K562 (cell line): ENCODE measurements around the gene UNC93B1. TPM values are rescaled to one million over a fixed set of nuclear protein-coding genes. Genes with fewer than 3 reads are reported as not detected.

Experiments used
- ATAC-seq: fragments of 200-7000 bp; cut with Tn5 transposase; 3 replicates; pipeline ENCODE4 v1.9.1; 2020; ENCODE audit warnings: moderate library complexity
- BruUV-seq: library from RNA; stranded (reverse); fragments of 400-500 nt; replicated peaks from 2 replicates; lab custom pipeline; 2021; lab: Mats Ljungman, UMichigan
- CTCF ChIA-PET: fragments of 300-600 bp; formaldehyde crosslinking; extraction: SDS; loops from one replicate; lab custom pipeline; 2021; ENCODE audit warnings: low intra/inter-chr PET ratio; lab: Yijun Ruan, JAX
- POLR2A ChIA-PET: fragments of 300-600, 350-650 bp; sonication (Branson Sonifier 250); formaldehyde crosslinking; extraction: SDS; loops from one replicate; lab custom pipeline; 2021; ENCODE audit warnings: antibody characterized with exemption, inconsistent platforms; lab: Yijun Ruan, JAX
- DNase-seq, 4 experiments: peaks; one replicate each; pipeline versions ENCODE4 v3.0.0 to v3.0.0-alpha.2; 2011 to 2018; ENCODE audit warnings: low spot score in 3 of 4, mixed read lengths in 3 of 4; ENCODE audit errors: extremely low read depth in 1 of 4
- FAIRE-seq: peaks from 2 replicates; lab custom pipeline; 2011; peaks lifted over from hg19 to GRCh38; lab: Jason Lieb, UNC
- H2AFZ ChIP-seq: 2 replicates; pipeline ENCODE4 v1.6.0; 2011; ENCODE audit warnings: low read depth, low read length, control low read depth, inconsistent platforms
- H3K27ac ChIP-seq: fragments of 200-600 bp; 3 replicates; pipeline ENCODE4 v1.8.0; 2011; ENCODE audit warnings: low read depth, mild to moderate bottlenecking, control low read depth, inconsistent platforms, low read length, moderate library complexity, mixed read lengths; ENCODE audit errors: extremely low read depth
- H3K27me3 ChIP-seq, 2 experiments: fragments of 300-600 bp in 1 of 2; 2 replicates in 1 of 2; 3 replicates in 1 of 2; pipeline versions ENCODE4 v1.6.0 to v1.8.0; 2011; ENCODE audit warnings: inconsistent platforms in 2 of 2, low read length in 2 of 2, mild to moderate bottlenecking in 1 of 2, mixed read lengths in 1 of 2, moderate library complexity in 1 of 2; ENCODE audit not compliant: control insufficient read depth in 2 of 2, insufficient read depth in 2 of 2
- H3K36me3 ChIP-seq: fragments of 300-600 bp; 3 replicates; pipeline ENCODE4 v1.8.0; 2011; ENCODE audit warnings: mild to moderate bottlenecking, low read length, inconsistent platforms; ENCODE audit not compliant: control insufficient read depth, insufficient read depth
- H3K4me1 ChIP-seq, 2 experiments: fragments of 200-600 bp in 1 of 2; replicated peaks in 1 of 2; 2 replicates in 1 of 2; 3 replicates in 1 of 2; pipeline versions ENCODE4 v1.5.1 to v1.8.0; 2011; ENCODE audit warnings: inconsistent platforms in 2 of 2, low read length in 2 of 2, mild to moderate bottlenecking in 1 of 2, mixed read lengths in 1 of 2, moderate library complexity in 1 of 2; ENCODE audit not compliant: control insufficient read depth in 2 of 2, insufficient read depth in 2 of 2
- H3K4me2 ChIP-seq: 2 replicates; pipeline ENCODE4 v1.6.1; 2011; ENCODE audit warnings: low read length, control low read depth, inconsistent platforms, mixed read lengths; ENCODE audit not compliant: insufficient read depth
- H3K4me3 ChIP-seq: fragments of 200-600 bp; sonication (generic), shearing (Covaris generic); 2 replicates; pipeline ENCODE4 v1.5.1; 2016; ENCODE audit warnings: control low read depth, inconsistent platforms
- H3K79me2 ChIP-seq: fragments of 200-600 bp; 3 replicates; pipeline ENCODE4 v1.8.0; 2011; ENCODE audit warnings: low read length, inconsistent platforms; ENCODE audit not compliant: control insufficient read depth, insufficient read depth
- H3K9ac ChIP-seq, 2 experiments: 2 replicates each; pipeline versions ENCODE4 v1.6.0 to v1.6.1; 2011; ENCODE audit warnings: low read depth in 2 of 2, low read length in 2 of 2, control low read depth in 1 of 2, inconsistent platforms in 1 of 2, mild to moderate bottlenecking in 1 of 2, mixed read lengths in 1 of 2; ENCODE audit not compliant: insufficient read depth in 1 of 2
- H3K9me1 ChIP-seq: one replicate; pipeline ENCODE4 v1.6.0; 2011; ENCODE audit warnings: inconsistent platforms, mild to moderate bottlenecking, low read length, moderate library complexity; ENCODE audit not compliant: control insufficient read depth, insufficient read depth
- H3K9me3 ChIP-seq: replicated peaks from 2 replicates; pipeline ENCODE4 v1.5.1; 2011; ENCODE audit warnings: low read depth, low read length, inconsistent platforms; ENCODE audit not compliant: control insufficient read depth, insufficient read depth
- H4K20me1 ChIP-seq: replicated peaks from 2 replicates; pipeline ENCODE4 v1.6.1; 2011; ENCODE audit warnings: low read length, inconsistent platforms, mixed read lengths; ENCODE audit not compliant: control insufficient read depth, insufficient read depth
- HSF4 ChIP-seq: fragments of 250-450 bp; sonication (Bioruptor Pico); IDR thresholded peaks from 2 replicates; pipeline ENCODE4 v2.1.2; 2022; ENCODE audit warnings: mild to moderate bottlenecking, moderate library complexity, borderline replicate concordance
- MAZ ChIP-seq, 2 experiments: fragments of 450-650 bp in 1 of 2; sonication (generic) in 1 of 2; formaldehyde crosslinking; IDR thresholded peaks in 1 of 2; conservative IDR thresholded peaks in 1 of 2; 2 replicates each; pipeline versions ENCODE4 v1.4.0 to v1.5.0; 2020; ENCODE audit warnings: mild to moderate bottlenecking in 1 of 2, missing genetic modification reagents in 1 of 2
- MECOM ChIP-seq: fragments of 250-450 bp; sonication (Bioruptor Pico); IDR thresholded peaks from 2 replicates; pipeline ENCODE4 v1.8.0; 2022; ENCODE audit warnings: inconsistent platforms
- TAF1 ChIP-seq: IDR thresholded peaks from 2 replicates; pipeline ENCODE4 v1.6.1; 2011; ENCODE audit warnings: mild to moderate bottlenecking, low read length, moderate library complexity; ENCODE audit not compliant: insufficient read depth, control insufficient read depth, severe bottlenecking; ENCODE audit errors: extremely low read depth
- WGBS: fragments of 100-300 bp; shearing (Covaris generic); methylation state at CpG from one replicate; pipeline ENCODE4 v1.1.6; 2016; ENCODE audit warnings: low coverage, mixed read lengths; ENCODE audit not compliant: insufficient coverage; ENCODE audit errors: missing lambda C conversion rate; 5-methylcytosine and 5-hydroxymethylcytosine counted together
- in situ Hi-C: fragments of 300-500 bp; cut with MboI; formaldehyde crosslinking; loops from 4 replicates; pipeline ENCODE4 v1.15.0; 2018; ENCODE audit warnings: inconsistent platforms, mixed read lengths
- intact Hi-C: fragments of 100-400 bp; cut with micrococcal nuclease; formaldehyde crosslinking; loops from 2 replicates; pipeline ENCODE4 v1.14.2; 2022
- polyA plus RNA-seq, 8 experiments: library from polyadenylated mRNA; depleted of rRNA in 4 of 8; stranded (reverse) in 5 of 8; unstranded in 3 of 8; fragments of >200 nt; fragmentation: Nextera tagmentation in 2 of 8; fragmentation: Illumina TruSeq in 1 of 8; extraction: Ambion mirVana in 2 of 8; extraction: Trizol in 1 of 8; gene quantifications; 2 replicates each; pipeline versions ENCODE4 v1.2.1 to v1.2.3, GENCODE V29; 2011 to 2014; ENCODE audit warnings: inconsistent platforms in 1 of 8, missing spikeins in 1 of 8
- total RNA-seq, 7 experiments: library from RNA; depleted of rRNA in 6 of 7; stranded (reverse); fragments of >200 nt in 6 of 7; fragmentation: Illumina TruSeq in 2 of 7; extraction: Trizol in 2 of 7; gene quantifications; 2 replicates each; pipeline versions ENCODE4 v1.2.1 to v1.2.3, GENCODE V29; 2011 to 2021; ENCODE audit warnings: low replicate concordance in 1 of 7
- TF ChIP-seq, protein P1 (sequence below): sonication (generic); IDR thresholded peaks from 2 replicates; pipeline ENCODE4 v1.6.1; 2016
- TF ChIP-seq, protein P2 (sequence below): sonication (generic); formaldehyde crosslinking; IDR thresholded peaks from 2 replicates; pipeline ENCODE4 v1.8.0; 2022; ENCODE audit warnings: mild to moderate bottlenecking, missing genetic modification reagents, borderline replicate concordance
- TF ChIP-seq, protein P3 (sequence below): sonication (generic); formaldehyde crosslinking; IDR thresholded peaks from 2 replicates; pipeline ENCODE4 v1.8.1; 2023; ENCODE audit warnings: missing genetic modification reagents, mild to moderate bottlenecking, borderline replicate concordance
- TF ChIP-seq, protein P4 (sequence below): sonication (generic); formaldehyde crosslinking; IDR thresholded peaks from 2 replicates; pipeline ENCODE4 v1.8.0; 2022; ENCODE audit warnings: missing genetic modification reagents, mild to moderate bottlenecking, borderline replicate concordance

UNC93B1 gene
- total and polyA plus RNA-seq, 9 of the 15 experiments (the other 6 are each of a cell fraction or from before 2014, with no cell fraction given), result 0.10 to 13.6 (median 6.5) TPM

DNA sequence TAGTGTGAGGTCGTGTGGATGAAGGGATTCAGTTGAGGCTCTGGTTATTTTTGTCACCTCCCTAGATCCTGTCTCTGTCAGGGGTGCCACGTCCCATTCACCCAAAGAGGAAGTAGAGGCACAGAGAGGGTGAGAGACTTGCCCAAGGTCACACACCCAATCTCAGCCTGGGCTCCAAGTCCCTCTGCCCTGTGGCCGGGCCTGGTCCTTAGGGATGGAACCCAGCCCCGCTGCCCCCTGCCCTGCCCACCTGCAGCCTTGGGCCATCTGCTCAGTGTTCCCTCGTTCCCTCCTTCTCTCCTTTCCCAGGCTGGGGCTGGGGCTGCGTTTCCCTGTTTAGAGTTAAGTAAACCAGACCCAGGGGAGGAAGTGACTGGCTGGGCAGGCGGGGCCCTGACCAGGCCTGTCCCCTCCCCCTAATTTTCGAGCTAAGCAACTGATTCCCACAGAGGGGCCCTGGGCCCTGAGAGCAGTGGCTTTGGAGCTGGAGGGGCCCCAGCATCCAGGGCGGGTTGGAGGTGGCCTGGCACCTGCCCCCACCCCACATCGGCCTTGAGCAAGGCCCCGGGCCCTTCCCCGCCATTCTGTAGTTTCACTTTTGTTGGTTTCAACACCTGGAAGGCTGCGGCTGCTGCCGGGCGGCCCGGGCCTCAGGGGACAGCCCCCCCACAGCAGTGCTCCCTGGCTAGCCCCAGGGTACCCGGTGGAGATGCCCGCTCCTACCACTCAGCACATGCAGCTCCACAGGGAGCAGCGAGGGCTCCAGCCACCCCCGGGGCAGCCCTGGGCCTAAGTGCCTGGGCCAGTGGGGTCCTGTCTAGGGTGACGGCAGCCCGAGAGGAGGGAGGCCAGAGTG lies 36.4 kb upstream of the UNC93B1 start:
- ATAC-seq (peak; percentile 48), DNase-seq (peak in 3 of 4 experiments; percentile 51 to 71 (median 69)), FAIRE-seq (peak; percentile 52)
- peak overlapping the region; percentile 83 for H3K27ac ChIP-seq
- no peaks in the 10 kb centered on the region for H3K27me3 ChIP-seq
- 6% methylated on average over 16 of the region's 22 CpGs for WGBS
- H3K9ac ChIP-seq, result peak overlapping the region; percentile 72 to 90
- peaks cover 4% of the 10 kb centered on the region; the same call in 1 of the 2 replicates for H4K20me1 ChIP-seq
- POLR2A ChIA-PET, result interaction anchor here (0.6 to 4.9 kb wide), 6 partner anchors 8 to 43 kb away, joined by 3 to 55 read pairs (median 7); partner anchors contain the start of gene NDUFS8
- in situ Hi-C loops, result no loop called here
- intact Hi-C loops, result no loop called here
- no peaks in the 10 kb centered on the region for H3K9me3 ChIP-seq
- CTCF ChIA-PET, result interaction anchor here (0.6 kb wide), 1 partner anchor 272 kb away, joined by 3 read pairs; no protein-coding TSS in a partner anchor
- no peaks in the 10 kb centered on the region for H3K9me1 ChIP-seq
- peak overlapping the region; percentile 66 for H2AFZ ChIP-seq
- H3K4me2 ChIP-seq, result peak overlapping the region; percentile 74
- H3K4me1 ChIP-seq, result peaks cover 44 to 93% of the 10 kb centered on the region in 2 experiments
- peaks cover 51% of the 10 kb centered on the region; the same call in 2 of the 3 replicates for H3K36me3 ChIP-seq
- H3K79me2 ChIP-seq, result peaks cover 37% of the 10 kb centered on the region
- peak overlapping the region; percentile 92 for H3K4me3 ChIP-seq
- TSS peak; percentile 41 for BruUV-seq
- TF ChIP-seq TAF1 (no peak), HSF4 (CRISPR knock-in tag) (no peak), MECOM (no peak), MAZ (CRISPR knock-in tag; conservative IDR thresholded peaks at IDR 0.05 in 1 of 2, IDR thresholded peaks at IDR 0.05 in 1 of 2) (peak in 1 of 2 experiments; percentile 7; a peak in 1 of 4 replicates)
- TF ChIP-seq, protein P1, sequence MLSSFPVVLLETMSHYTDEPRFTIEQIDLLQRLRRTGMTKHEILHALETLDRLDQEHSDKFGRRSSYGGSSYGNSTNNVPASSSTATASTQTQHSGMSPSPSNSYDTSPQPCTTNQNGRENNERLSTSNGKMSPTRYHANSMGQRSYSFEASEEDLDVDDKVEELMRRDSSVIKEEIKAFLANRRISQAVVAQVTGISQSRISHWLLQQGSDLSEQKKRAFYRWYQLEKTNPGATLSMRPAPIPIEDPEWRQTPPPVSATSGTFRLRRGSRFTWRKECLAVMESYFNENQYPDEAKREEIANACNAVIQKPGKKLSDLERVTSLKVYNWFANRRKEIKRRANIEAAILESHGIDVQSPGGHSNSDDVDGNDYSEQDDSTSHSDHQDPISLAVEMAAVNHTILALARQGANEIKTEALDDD, result peak; percentile 57
- TF ChIP-seq, protein P2, sequence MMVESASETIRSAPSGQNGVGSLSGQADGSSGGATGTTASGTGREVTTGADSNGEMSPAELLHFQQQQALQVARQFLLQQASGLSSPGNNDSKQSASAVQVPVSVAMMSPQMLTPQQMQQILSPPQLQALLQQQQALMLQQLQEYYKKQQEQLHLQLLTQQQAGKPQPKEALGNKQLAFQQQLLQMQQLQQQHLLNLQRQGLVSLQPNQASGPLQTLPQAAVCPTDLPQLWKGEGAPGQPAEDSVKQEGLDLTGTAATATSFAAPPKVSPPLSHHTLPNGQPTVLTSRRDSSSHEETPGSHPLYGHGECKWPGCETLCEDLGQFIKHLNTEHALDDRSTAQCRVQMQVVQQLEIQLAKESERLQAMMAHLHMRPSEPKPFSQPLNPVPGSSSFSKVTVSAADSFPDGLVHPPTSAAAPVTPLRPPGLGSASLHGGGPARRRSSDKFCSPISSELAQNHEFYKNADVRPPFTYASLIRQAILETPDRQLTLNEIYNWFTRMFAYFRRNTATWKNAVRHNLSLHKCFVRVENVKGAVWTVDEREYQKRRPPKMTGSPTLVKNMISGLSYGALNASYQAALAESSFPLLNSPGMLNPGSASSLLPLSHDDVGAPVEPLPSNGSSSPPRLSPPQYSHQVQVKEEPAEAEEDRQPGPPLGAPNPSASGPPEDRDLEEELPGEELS (CRISPR knock-in tag), result no peak
- TF ChIP-seq, protein P3, sequence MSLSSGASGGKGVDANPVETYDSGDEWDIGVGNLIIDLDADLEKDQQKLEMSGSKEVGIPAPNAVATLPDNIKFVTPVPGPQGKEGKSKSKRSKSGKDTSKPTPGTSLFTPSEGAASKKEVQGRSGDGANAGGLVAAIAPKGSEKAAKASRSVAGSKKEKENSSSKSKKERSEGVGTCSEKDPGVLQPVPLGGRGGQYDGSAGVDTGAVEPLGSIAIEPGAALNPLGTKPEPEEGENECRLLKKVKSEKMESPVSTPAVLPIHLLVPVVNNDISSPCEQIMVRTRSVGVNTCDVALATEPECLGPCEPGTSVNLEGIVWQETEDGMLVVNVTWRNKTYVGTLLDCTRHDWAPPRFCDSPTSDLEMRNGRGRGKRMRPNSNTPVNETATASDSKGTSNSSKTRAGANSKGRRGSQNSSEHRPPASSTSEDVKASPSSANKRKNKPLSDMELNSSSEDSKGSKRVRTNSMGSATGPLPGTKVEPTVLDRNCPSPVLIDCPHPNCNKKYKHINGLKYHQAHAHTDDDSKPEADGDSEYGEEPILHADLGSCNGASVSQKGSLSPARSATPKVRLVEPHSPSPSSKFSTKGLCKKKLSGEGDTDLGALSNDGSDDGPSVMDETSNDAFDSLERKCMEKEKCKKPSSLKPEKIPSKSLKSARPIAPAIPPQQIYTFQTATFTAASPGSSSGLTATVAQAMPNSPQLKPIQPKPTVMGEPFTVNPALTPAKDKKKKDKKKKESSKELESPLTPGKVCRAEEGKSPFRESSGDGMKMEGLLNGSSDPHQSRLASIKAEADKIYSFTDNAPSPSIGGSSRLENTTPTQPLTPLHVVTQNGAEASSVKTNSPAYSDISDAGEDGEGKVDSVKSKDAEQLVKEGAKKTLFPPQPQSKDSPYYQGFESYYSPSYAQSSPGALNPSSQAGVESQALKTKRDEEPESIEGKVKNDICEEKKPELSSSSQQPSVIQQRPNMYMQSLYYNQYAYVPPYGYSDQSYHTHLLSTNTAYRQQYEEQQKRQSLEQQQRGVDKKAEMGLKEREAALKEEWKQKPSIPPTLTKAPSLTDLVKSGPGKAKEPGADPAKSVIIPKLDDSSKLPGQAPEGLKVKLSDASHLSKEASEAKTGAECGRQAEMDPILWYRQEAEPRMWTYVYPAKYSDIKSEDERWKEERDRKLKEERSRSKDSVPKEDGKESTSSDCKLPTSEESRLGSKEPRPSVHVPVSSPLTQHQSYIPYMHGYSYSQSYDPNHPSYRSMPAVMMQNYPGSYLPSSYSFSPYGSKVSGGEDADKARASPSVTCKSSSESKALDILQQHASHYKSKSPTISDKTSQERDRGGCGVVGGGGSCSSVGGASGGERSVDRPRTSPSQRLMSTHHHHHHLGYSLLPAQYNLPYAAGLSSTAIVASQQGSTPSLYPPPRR (CRISPR knock-in tag), result no peak
- TF ChIP-seq, protein P4, sequence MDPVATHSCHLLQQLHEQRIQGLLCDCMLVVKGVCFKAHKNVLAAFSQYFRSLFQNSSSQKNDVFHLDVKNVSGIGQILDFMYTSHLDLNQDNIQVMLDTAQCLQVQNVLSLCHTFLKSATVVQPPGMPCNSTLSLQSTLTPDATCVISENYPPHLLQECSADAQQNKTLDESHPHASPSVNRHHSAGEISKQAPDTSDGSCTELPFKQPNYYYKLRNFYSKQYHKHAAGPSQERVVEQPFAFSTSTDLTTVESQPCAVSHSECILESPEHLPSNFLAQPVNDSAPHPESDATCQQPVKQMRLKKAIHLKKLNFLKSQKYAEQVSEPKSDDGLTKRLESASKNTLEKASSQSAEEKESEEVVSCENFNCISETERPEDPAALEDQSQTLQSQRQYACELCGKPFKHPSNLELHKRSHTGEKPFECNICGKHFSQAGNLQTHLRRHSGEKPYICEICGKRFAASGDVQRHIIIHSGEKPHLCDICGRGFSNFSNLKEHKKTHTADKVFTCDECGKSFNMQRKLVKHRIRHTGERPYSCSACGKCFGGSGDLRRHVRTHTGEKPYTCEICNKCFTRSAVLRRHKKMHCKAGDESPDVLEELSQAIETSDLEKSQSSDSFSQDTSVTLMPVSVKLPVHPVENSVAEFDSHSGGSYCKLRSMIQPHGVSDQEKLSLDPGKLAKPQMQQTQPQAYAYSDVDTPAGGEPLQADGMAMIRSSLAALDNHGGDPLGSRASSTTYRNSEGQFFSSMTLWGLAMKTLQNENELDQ (CRISPR knock-in tag), result no peak
